CD4-positive, alpha-beta T cell treated with Interleukin-6 for 4 hours (primary cell): ENCODE data around the gene RFX4.
"Not testable (repeated sequence)": the region's sequence is repeated elsewhere in the genome, so short reads cannot be mapped to it uniquely, and the experiment has no call there.

Experiments
- DNase-seq: peaks from one replicate; pipeline ENCODE4 v3.0.0-alpha.2; 2020; ENCODE audit warnings: mixed read lengths

RFX4 gene

DNA sequence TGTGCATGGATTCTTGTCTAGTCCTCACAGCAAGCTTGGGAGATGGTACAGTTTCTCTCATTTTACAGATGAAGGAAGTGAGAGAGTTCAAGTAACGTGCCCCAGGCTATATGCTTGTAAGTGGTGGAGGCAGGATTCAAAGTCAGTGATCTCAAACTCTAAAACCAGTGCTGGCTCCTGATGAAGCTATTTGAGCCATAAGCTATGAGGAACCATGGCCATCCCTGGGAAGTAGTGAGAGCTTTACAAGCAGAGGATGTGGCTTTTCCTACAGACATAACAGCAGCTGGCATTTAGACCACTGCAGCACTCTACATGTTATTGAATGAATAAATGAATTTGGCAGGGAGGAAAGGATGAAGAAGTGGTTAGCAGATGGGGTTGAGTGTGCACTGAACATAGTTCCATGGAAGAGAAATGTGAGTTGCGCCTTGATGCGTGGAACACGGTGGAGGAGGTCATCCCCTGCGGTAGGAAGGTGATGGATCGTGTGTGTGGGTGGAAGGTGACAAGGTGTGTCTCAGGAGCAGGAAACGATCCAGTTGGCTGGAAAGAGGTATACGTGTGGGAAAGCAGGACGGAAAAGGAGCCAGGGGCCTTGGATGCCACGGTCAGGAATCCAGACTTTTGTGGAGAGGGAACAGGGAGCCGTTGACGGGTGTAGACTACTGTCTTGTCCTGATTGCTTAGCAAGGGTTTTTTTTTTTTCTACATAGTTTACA is 65.2 kb downstream of the RFX4 start:
- DNase-seq = no peak

DNA sequence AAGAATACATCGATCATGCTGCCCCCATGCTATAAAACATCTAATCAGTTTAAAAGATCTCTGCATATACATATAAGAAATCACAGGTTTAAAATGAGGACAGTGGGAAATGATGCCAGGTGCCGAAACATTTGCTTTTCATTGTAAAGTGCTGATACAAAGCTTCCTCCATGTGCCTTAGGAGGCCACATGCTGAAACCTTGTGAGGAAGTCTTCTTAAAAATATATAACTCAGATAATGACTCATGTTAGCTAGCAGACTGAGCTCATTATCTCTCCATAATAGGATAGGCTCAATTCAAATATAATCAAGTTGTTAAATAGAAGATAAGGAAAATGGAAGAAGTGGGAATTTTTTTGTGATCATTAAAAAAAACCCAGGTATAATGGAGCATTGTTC is 65.9 kb downstream of the RFX4 start:
- DNase-seq = no peak

DNA sequence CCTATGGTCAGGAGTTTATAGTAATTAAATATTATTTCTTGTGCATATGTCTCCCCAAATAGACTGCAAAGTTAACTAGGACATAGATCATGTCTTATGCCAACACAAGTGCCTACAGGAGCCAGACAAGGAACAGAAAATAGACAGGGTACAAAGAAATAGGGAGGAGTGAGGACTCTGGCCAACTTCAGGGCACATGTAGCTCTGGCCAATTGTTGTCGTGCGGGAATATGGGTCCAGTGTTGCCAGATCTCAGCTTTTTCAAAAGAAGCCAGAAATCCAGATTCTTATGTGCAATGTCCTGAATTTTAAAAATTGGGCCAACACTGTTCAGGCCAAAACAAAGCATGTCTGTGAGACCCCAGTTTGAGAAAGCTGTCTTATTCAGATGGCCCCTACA is 68.7 kb downstream of the RFX4 start:
- no peak for DNase-seq

DNA sequence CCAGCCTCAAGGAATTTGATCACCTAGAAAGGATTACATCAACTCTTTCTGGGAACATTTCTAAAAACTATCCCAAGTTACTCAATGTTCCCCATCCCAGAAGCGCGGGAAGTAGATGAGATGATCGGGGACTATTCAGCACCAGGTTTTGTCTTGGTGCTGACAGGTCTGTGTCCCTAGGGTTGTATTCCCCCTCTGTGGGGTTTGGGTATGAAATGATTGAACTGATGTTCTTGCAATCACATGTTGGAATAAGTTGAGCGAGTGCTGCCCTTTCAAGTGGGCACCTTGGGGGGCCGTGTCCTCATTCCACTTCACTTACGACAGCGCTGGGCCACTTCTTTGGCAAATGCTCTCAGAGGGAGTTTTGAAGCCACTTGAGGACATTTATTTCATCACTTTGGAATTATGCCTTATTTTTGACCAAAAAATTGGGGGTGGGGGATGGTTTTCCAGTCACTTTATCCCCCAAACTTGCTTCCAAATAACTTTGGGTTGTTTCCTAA is 69.8 kb downstream of the RFX4 start:
- DNase-seq = no peak

DNA sequence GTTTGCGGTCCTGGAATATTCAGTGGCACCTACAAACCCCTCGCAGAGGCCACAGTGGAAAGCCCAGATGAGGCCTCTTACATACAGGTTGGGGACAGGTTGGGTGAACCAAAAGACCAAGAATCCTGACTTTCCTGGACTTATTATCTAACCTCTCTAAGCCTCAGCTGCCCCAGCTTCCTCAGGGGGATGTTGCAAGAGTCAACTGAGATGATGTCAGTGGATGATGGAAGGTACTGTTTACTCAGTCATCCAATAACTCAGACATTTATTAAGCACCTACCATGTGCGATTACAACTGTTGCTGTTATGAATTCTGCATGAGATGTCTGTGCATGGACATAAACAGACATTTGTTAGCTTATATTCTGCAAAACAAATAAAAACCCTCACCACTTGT is 72.8 kb downstream of the RFX4 start:
- DNase-seq = no peak

DNA sequence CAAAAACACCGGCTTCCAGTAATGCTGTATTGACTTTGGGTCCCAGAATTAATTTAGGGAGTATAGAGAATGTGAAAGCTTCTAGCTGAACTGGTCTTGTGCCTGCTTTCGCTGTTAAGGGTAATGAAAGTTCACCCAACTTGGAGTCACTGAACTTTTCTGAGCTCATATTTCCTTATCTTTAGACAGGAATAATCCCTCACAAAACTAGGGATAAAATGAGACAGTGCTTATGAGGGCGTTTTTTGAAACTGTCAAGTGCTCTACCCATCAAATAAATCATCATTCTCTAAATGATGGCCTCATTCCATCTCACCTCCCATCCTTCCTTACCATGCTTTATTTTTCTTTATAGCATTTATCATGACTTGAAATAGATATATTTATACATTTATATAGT is 74.7 kb downstream of the RFX4 start:
- no peak for DNase-seq

DNA sequence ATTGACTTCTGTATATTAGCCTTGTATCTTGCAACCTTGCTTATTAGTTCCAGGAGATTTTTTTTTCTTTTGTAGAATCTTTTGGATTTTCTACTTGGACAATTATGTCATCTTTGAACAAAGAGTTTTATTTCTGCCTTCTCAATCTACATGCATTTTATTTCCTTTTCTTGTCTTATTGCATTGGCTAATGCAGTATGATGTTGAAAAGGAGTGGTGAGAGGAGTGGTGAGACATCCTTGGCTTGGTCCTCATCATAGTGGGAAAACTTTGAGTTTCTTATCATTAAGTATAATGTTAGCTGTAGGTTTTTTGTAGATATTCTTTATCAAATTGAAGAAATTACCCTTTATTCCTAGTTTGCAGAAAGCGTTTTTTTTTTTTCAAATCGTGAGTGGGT is 80.6 kb downstream of the RFX4 start:
- no peak for DNase-seq

DNA sequence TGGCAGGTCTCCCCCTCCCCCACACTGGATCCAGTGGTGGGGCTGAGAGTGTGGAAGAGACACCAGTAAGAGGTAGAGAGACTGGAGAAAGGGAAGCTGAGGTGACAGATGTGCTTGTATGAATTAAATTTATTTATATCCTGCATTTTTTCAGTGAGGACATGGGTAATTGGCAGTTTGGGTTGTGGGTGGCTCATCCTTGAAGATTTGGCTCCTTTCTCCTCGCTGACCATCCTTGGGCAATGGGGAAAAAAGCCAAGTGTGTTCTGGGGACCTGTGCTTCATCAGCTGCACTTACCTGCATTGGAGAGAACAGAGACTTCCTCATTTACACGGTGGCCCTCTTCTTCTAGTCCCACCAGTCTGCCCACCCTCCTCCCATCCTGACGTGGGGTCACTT is 86.4 kb downstream of the RFX4 start:
- no peak for DNase-seq

DNA sequence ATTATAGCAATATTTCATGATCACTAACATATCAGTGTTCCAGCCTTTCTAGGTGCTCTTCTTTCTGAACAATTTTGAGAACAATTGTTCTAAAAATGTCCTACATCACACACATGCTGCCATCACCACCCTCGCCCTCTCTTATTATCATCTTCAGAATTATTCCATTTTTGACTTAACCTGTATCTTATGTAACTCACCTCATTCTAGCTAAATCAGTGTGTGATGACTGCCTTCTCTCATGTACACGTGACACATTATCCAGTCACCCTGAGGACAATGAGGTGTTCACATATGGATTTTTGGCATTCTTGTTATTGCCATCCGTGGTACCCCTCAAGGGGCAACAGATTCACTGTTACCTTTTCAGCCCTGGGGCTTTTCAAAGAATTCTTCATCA is 87.3 kb downstream of the RFX4 start:
- no peak for DNase-seq

DNA sequence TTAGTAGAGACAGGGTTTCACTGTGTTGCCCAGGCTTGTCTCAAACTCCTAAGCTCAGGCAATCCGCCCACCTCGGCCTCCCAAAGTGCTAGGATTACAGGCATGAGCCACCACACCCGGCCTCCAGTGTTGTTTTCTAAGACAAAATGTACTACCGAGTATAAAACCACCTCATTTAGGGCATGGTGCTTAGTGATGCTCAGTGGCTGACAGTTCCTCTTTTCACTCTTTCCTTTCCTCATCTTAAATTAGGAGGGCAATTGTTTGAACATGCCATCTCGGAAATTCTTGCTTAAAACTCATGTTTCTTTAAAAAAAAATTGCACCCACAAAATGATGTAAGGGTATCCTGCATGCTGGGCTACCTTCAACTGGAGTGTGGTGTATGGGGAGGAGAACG is 89.0 kb downstream of the RFX4 start:
- no peak for DNase-seq

DNA sequence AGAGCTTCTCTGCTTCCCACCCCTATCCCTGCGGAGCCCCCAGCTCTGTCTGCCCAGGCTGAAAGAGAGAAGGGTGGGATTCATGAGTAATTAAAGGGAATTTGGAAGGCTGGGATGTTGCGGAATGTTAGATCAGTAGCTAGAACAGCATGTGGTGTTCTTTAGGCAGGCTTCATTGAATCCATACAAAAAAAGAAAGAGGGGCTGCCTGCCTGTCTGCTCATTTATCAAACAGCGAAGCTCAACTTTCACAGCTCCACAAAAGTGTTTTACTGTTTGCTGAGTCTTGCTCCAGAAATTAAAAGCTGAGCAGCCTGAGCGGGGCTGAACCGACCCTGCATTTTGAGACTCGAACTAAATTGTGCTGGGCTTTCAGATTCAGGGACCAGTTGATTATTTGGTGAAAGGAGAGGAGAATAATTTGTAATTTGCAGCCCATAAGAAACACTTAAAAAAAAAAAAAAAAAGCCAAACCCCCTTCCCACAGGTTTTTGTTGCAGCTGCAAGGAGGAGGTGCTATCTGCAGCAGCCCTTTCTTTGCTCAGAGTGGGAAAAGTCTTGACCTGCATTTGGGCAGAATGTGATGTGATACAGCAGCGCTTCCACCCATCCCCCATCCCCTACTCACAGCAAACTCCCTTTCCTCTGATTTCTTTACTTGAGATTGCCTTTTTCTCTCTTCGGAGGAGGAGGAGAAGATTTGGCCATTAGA is 89.7 kb downstream of the RFX4 start:
- no peak for DNase-seq

DNA sequence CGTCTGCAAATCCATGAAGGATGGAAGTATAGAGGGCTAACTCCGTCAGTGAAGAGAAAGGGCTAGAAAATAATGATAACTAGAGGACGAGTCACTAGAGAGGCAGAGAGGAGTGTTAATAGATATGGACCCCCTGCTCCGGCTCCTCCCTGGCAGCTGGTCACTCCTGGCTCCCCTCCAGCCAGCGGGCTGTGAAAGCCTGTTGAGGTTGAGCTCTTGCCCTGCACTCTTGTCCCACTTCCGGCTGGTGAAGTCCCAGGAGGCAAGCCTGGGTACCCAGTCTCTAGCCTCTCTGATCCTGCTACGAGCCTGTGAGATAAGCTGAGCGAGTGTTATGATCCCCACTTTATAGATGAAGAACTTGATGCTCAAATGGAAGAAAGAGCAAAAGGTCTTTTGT is 90.3 kb downstream of the RFX4 start:
- no peak for DNase-seq

DNA sequence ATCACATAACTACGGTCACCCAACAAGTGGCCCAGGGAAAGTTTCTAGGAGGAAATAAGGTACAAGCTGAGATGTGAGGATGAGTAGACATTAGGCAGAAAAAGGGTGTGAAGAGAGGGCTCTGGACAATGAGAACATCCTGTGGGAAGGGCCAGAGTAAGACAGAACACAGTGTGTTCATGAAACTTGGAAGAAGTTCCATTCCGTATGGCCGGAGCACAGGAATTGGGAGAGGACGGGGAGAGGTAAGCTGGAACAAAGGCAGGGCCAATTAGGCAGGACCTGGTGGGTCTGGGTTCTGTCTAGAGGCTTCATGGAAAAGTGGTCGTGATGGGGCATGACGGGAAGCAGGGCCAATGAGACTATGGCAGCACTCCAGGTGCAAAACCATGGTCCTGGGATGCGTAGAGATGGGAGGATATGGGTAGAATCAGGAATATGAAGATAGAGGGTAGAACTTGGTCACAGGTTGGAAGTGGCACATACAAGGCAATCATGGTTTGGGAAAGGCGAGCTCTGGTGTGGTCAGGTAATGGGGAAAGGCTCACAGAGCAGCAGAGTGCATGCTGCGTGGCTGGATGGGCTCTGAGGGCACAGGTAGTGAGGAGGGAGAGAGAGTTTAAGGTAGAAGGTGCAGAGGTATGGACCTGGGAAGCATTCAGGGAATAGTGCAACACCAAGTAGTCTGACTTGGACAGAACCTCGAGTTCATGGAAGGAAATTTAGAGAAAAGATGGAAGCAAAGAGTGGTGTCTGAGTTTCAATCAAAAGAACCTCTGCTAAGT is 93.0 kb downstream of the RFX4 start:
- no peak for DNase-seq

DNA sequence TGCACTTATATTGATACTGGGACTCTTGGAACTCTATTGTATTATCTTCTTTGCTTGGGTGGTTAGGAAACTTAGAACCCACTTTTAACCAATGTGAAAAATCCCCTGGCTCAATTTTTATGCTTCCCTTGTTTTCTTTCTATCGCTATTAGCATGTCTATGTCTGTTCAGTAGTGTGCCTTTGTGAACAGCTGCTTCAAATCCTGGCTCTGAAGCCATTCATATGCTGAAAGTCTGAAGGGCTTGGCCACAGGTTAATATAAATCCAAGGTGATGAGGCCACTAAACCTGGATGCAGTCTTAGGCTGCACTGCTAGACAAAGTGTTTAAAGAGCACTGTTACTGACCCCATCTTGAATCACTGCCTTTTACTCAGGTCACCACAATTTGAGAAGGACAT is 96.8 kb downstream of the RFX4 start:
- DNase-seq = no peak

DNA sequence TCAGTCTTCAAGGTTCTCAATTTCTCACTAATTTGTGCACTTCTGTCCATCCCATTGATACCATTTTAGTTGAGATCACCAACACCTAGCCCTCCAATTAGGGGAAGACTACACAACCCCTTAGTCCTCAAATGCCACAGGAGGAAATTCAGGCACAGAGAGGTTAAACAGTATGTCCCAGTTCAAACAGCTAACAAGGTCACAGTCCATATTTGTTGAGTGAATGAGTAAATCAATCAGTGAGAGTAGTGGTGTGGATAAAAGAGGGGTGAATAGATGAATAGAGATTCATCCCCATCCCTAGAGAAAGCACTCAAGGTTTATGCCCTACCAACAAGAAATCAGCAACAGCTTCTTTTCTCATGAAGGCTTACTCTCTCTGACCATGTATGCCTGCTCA is 97.5 kb downstream of the RFX4 start:
- no peak for DNase-seq

DNA sequence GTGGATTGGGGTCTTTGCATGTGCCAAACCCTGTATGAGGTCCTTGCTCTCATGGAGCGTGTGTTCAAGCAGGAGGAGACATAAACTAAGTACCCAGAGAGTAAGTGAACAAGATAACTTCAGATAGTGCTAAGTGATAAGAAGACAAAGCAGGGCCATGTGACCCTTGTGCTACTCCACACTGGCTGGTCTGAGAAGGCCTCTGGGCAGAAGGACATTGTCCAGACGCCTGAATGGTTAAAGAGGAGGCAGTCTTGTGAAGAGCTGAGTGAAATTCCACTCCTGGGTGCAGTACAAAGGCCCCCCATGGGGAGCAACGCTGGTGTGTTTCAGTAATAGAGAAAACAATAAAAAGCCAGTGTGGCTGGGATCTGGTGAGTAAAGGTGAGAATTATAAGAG is 98.4 kb downstream of the RFX4 start:
- DNase-seq = no peak

DNA sequence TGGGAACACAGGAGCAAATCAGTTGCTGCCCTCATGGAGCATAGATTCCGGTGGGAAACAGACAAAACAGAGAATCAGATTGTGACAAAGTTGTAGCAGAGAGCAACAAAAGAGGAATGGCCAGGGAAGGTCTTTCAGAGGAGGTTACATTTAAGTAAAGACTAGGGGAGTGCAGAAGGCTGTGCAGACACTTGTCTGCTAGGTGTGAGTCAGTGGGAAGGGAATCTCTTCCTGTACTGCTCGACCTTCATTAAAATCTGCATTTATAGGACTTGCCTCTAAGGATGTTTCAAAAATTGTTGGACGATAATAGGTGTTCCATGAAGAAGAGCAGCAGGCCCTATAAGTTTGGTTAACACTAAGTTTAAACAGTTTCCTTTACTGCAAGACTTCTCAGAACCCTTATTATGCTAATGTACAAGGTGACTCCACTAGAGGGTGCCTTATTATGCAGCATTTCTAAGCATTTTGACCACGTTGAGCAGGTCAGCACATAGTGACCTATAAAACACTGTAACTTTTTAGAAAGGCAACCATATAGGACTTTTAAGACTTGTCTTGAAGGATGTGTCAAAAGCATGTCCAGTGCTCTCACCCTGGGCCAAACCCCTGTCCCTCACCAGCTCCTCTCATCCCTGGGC is 99.9 kb downstream of the RFX4 start:
- DNase-seq = no peak

DNA sequence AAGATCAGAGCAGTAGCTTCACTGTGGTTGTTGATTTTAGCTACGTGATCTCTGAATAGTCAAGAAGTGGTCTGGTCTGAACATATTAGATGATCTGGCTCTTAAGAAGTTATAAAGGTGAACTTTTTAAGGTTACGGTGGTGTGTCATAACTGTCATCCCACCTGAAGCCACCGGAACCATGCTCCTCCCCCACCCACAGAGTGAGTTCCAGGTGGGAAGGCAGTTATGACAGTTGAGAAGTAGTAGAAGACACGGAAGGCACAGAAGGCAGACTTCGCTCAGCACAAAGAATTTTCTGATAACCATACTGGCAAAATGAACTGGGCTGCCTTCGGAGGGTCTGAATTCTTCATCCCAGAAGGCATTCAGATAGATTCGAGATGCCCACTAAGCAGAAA is 101.7 kb downstream of the RFX4 start:
- no peak for DNase-seq

DNA sequence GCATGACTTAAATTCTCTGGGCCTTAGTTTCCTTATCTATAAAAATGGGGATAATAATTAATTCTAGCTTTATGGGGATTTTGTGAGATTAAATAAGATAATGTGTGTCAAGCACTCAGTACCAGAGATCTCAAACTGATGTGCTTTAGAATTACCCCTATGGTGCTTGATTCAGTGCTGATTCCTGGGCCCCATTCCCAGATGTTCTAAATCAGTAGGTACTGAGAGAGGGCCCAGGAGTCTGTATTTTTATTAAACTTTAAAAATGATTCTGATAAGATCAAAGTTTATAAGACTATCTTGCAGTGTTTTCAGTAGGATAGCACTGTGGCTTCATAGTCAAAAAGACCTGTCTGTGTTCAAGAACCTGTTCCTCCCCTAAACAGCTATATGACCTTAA is 102.6 kb downstream of the RFX4 start:
- no peak for DNase-seq

DNA sequence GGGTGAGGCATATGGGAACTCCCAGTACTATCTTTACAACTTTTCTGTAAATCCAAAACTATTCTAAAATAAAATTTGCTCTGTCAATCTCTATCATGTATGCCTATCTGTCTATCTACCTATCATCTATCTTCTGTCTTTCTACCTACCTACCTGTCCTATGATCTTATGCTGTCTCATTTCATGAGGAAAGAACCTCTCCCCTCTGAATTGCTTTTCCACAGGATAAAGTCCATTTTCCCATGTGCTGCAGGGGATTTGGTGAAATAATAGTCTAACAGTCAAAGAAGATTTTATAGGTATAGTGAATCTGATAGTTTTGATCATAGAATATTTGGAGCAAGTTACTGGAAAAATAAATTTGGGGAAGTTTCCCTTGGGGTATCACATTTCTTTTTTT is 104.9 kb downstream of the RFX4 start:
- no peak for DNase-seq

DNA sequence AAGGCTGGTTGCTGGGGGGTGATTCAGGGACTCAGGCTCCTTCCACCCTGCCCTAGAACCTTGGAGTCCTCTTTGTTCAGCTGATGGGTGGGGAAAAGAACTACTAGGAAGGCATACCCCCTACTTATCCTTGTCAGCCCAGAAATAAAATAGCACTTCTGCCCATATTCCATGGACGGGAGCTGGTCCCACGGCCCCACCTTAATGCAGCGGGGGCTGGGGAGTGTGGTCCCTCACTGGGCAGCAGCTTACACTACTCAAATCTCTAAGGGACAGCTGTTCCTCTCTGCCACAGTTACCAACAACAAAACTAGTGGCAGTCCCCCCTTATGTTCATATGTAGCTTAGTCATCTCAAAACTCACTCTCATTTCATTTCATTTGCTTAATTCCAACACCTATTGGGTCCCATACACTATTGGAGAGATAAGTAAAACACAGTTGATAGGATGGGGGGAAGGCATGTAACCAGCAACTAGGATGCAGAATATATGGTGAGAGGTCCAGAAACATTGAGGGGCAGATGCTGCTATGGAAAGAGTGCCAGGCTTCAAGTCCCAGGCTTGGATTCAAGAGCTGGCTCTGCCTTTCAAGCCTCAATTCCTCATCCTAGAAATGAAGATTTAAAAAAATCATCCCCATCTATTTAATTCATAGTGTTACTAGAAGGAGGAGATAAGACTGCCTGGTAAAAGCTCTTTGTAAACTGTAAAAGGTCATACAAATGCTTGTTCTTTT is 107.9 kb downstream of the RFX4 start:
- no peak for DNase-seq

DNA sequence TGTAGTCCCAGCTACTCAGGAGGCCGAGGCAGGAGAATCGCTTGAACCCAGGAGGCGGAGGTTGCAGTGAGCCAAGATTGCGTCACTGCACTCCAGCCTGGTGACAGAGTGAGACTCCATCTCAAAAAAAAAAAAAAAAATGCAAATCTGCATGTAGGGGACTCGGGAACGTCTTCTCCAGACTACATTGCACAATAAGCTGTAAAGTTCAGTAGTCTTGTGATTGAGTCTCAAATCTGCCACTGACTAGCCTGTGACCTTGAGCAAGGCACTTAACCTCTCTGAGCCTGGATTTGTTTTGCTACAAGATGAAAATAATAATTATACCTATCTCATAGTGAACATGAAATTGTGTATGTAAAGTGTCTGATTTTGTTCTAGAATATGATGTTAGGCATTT is 109.2 kb downstream of the RFX4 start:
- DNase-seq = not testable (repeated sequence)
